B cell (primary cell): ENCODE data around the gene PPFIA1. TPM values are rescaled to one million over a fixed set of nuclear protein-coding genes. Genes with fewer than 3 reads are reported as not detected.

Source experiments
- ATAC-seq: fragments of 200-7000 bp; cut with Tn5 transposase; one replicate; pipeline ENCODE4 v1.10.0; 2021; ENCODE audit warnings: low read depth, mild to moderate bottlenecking, moderate number of reproducible peaks, moderate library complexity
- CTCF ChIA-PET: fragments of 350-600 bp; sonication (Branson Sonifier 250); formaldehyde crosslinking; loops from one replicate; lab custom pipeline; 2021; ENCODE audit warnings: antibody characterized with exemption, inconsistent platforms; lab: Charles Lee
- POLR2A ChIA-PET: fragments of 350-600 bp; sonication (Branson Sonifier 250); formaldehyde crosslinking; loops from one replicate; lab custom pipeline; 2021; ENCODE audit warnings: antibody characterized with exemption; lab: Charles Lee
- DNase-seq: peaks from one replicate; pipeline ENCODE4 v3.0.0; 2013
- H2AFZ ChIP-seq: 2 replicates; pipeline ENCODE4 v1.6.1; 2012; ENCODE audit warnings: mild to moderate bottlenecking, low read depth, low read length; ENCODE audit not compliant: insufficient read depth, poor library complexity, severe bottlenecking
- H3K27ac ChIP-seq, 2 donors: 1 replicate in 1 of 2; 2 replicates in 1 of 2; pipeline ENCODE4 v1.5.1; 2012 to 2013; ENCODE audit warnings: low read length in 2 of 2, mild to moderate bottlenecking in 2 of 2, moderate library complexity in 1 of 2
- H3K27me3 ChIP-seq, 4 experiments: fragments of 200-600 bp in 1 of 4; sonication (generic) in 1 of 4; replicated peaks in 1 of 4; 1 replicate in 2 of 4; 2 replicates in 2 of 4; pipeline versions ENCODE4 v1.6.1 to v1.7.0; 2013 to 2016; ENCODE audit warnings: low read length in 3 of 4, mild to moderate bottlenecking in 2 of 4, mixed read lengths in 1 of 4, moderate library complexity in 1 of 4; ENCODE audit not compliant: insufficient read depth in 4 of 4, control insufficient read depth in 3 of 4; ENCODE audit errors: control extremely low read depth in 1 of 4
- H3K36me3 ChIP-seq, 2 experiments: replicated peaks in 1 of 2; 1 replicate in 1 of 2; 2 replicates in 1 of 2; pipeline versions ENCODE4 v1.6.1 to v1.7.1; 2013; ENCODE audit warnings: low read length in 1 of 2; ENCODE audit not compliant: insufficient read depth in 2 of 2, control insufficient read depth in 1 of 2; ENCODE audit errors: control extremely low read depth in 1 of 2, extremely low read depth in 1 of 2
- H3K4me1 ChIP-seq, 2 donors: fragments of 200-600 bp in 1 of 2; sonication (generic) in 1 of 2; 1 replicate in 1 of 2; 2 replicates in 1 of 2; pipeline versions ENCODE4 v1.5.1 to v1.6.1; 2013 to 2017; ENCODE audit warnings: low read length in 2 of 2; ENCODE audit not compliant: control insufficient read depth in 2 of 2, insufficient read depth in 2 of 2
- H3K4me2 ChIP-seq: replicated peaks from 2 replicates; pipeline ENCODE3; 2012; ENCODE audit warnings: mild to moderate bottlenecking, low read depth, low read length; ENCODE audit not compliant: poor library complexity, severe bottlenecking
- H3K4me3 ChIP-seq, 5 experiments: fragments of 200-600 bp in 1 of 5; sonication (generic) in 1 of 5; 1 replicate in 3 of 5; 2 replicates in 2 of 5; pipeline versions ENCODE4 v1.5.1 to v1.7.0; 2011 to 2016; ENCODE audit warnings: low read length in 4 of 5, mild to moderate bottlenecking in 4 of 5, low read depth in 2 of 5, control low read depth in 1 of 5, moderate library complexity in 1 of 5; ENCODE audit not compliant: insufficient read depth in 1 of 5; ENCODE audit errors: control extremely low read depth in 1 of 5, extremely low read depth in 1 of 5
- H3K79me2 ChIP-seq: fragments of 200-600 bp; sonication (generic); one replicate; pipeline ENCODE4 v1.6.0; 2016; ENCODE audit warnings: low read length; ENCODE audit not compliant: control insufficient read depth, insufficient read depth
- H3K9ac ChIP-seq: fragments of 200-600 bp; sonication (generic); 2 replicates; pipeline ENCODE4 v1.6.1; 2017; ENCODE audit warnings: mild to moderate bottlenecking, low read length, moderate library complexity
- H3K9me3 ChIP-seq, 3 donors: one replicate each; pipeline versions ENCODE4 v1.6.1 to v1.7.1; 2013; ENCODE audit warnings: low read length in 2 of 3; ENCODE audit not compliant: control insufficient read depth in 2 of 3, insufficient read depth in 1 of 3; ENCODE audit errors: control extremely low read depth in 1 of 3
- H4K20me1 ChIP-seq: 2 replicates; pipeline ENCODE4 v1.6.0; 2012; ENCODE audit warnings: mild to moderate bottlenecking, low read length; ENCODE audit not compliant: insufficient read depth, control insufficient read depth, poor library complexity, severe bottlenecking
- H3K27ac Mint-ChIP-seq: one replicate; pipeline ENCODE4 v1.8.0; 2021; ENCODE audit warnings: mixed read lengths
- H3K27me3 Mint-ChIP-seq: one replicate; pipeline ENCODE4 v1.8.0; 2021; ENCODE audit warnings: mixed read lengths
- H3K4me1 Mint-ChIP-seq: one replicate; pipeline ENCODE4 v1.8.0; 2021; ENCODE audit warnings: mixed read lengths
- H3K4me3 Mint-ChIP-seq: one replicate; pipeline ENCODE4 v1.8.0; 2021; ENCODE audit warnings: mixed read lengths
- H3K9me3 Mint-ChIP-seq: one replicate; pipeline ENCODE4 v1.8.0; 2022; ENCODE audit warnings: mixed read lengths; ENCODE audit not compliant: insufficient read depth
- CTCF ChIP-seq: fragments of 200-600 bp; IDR thresholded peaks from one replicate; pipeline ENCODE4 v1.8.0; 2022; ENCODE audit warnings: antibody characterized with exemption, mild to moderate bottlenecking
- EZH2 ChIP-seq: IDR thresholded peaks from 2 replicates; pipeline ENCODE4 v1.6.1; 2012; ENCODE audit warnings: borderline replicate concordance, low read depth, mild to moderate bottlenecking, moderate library complexity, low read length; ENCODE audit not compliant: insufficient read depth, poor library complexity, severe bottlenecking
- WGBS: methylation state at CpG from one replicate; pipeline ENCODE4 v1.1.5; 2013; ENCODE audit warnings: missing lambda C conversion rate; ENCODE audit not compliant: insufficient coverage; 5-methylcytosine and 5-hydroxymethylcytosine counted together
- intact Hi-C: fragments of 100-400 bp; cut with micrococcal nuclease; formaldehyde crosslinking; loops from one replicate; pipeline ENCODE4 v1.10.0; 2022
- polyA plus RNA-seq: library from polyadenylated mRNA; depleted of rRNA; stranded (reverse); fragments of >200 nt; gene quantifications from 2 replicates; pipeline ENCODE4 v1.2.3, GENCODE V29; 2012
- total RNA-seq, 2 donors: library from RNA; stranded (reverse); fragments of 120-200 nt in 1 of 2; gene quantifications; 1 replicate in 1 of 2; 2 replicates in 1 of 2; pipeline versions ENCODE4 v1.2.3 to v1.2.4, GENCODE V29; 2013 to 2022

The PPFIA1 gene
- total and polyA plus RNA-seq, 2 donors (not counting 1 experiment from before 2014, with no cell fraction given): 21.8 to 70.4 TPM

GRCh38 chr11:70409437-70409836, 138.9 kb downstream of the PPFIA1 start:
- no peak for DNase-seq
- no peak overlapping the region for H3K4me3 Mint-ChIP-seq
- CTCF ChIA-PET: no interaction called here
- no peak overlapping the region for H3K27ac Mint-ChIP-seq
- Histone ChIP-seq H3K4me2 (no peak overlapping the region), H3K9me3 (peaks cover 0 to 8% (median 0%) of the 10 kb centered on the region in 3 donors), H2AFZ (no peak overlapping the region), H3K27me3 (peaks cover 0 to 25% (median 3%) of the 10 kb centered on the region in 4 experiments), H4K20me1 (no peaks in the 10 kb centered on the region), H3K4me1 (no peaks in the 10 kb centered on the region), H3K9ac (no peak overlapping the region), H3K4me3 (no peak overlapping the region), H3K79me2 (no peaks in the 10 kb centered on the region), H3K36me3 (no peaks in the 10 kb centered on the region), H3K27ac (no peak overlapping the region)
- peaks cover 38% of the 10 kb centered on the region for H3K27me3 Mint-ChIP-seq
- TF ChIP-seq CTCF (no peak), EZH2 (no peak)
- H3K9me3 Mint-ChIP-seq: no peaks in the 10 kb centered on the region
- intact Hi-C loops: no loop called here
- 95% methylated on average over 8 of the region's 10 CpGs for WGBS
- POLR2A ChIA-PET: no interaction called here
- no peak for ATAC-seq
- no peaks in the 10 kb centered on the region for H3K4me1 Mint-ChIP-seq

- Mint-ChIP-seq H3K9me3 (no peaks in the 10 kb centered on the region), H3K27ac (no peak overlapping the region), H3K27me3 (peaks cover 39% of the 10 kb centered on the region), H3K4me3 (no peak overlapping the region), H3K4me1 (no peaks in the 10 kb centered on the region)
- Histone ChIP-seq H3K9ac (no peak overlapping the region), H3K4me2 (no peak overlapping the region), H3K79me2 (no peaks in the 10 kb centered on the region), H3K9me3 (peaks cover 0 to 8% (median 0%) of the 10 kb centered on the region in 3 donors), H3K27me3 (peaks cover 0 to 29% (median 3%) of the 10 kb centered on the region in 4 experiments), H3K27ac (no peak overlapping the region), H4K20me1 (no peaks in the 10 kb centered on the region), H3K4me1 (no peaks in the 10 kb centered on the region), H3K36me3 (no peaks in the 10 kb centered on the region), H3K4me3 (no peak overlapping the region), H2AFZ (no peak overlapping the region)
- CTCF ChIA-PET: no interaction called here
- ATAC-seq (no peak), DNase-seq (no peak)
- TF ChIP-seq EZH2: no peak
- TF ChIP-seq CTCF: no peak
- 94% methylated on average over 7 of the region's 7 CpGs for WGBS
- POLR2A ChIA-PET: no interaction called here
- intact Hi-C loops: no loop called here
Observed at GRCh38 chr11:70409871-70410270, 139.4 kb downstream of the PPFIA1 start.
